Measurements from ENCODE around the gene ASTL. TPM values are rescaled to one million over a fixed set of nuclear protein-coding genes. Genes with fewer than 3 reads are reported as not detected.
"Not testable (repeated sequence)": the region's sequence is repeated elsewhere in the genome, so short reads cannot be mapped to it uniquely, and the experiment has no call there.

The ASTL gene
- total RNA-seq, 4 donors from 2014 or later = not detected

GRCh38 chr2:96163415-96163767, 25.1 kb upstream of the ASTL start:
- H3K27ac ChIP-seq = no peak overlapping the region
- DNase-seq = no peak

GRCh38 chr2:96161898-96162297, 23.6 kb upstream of the ASTL start:
- DNase-seq (no peak), ATAC-seq (no peak)
- TF ChIP-seq CTCF (IDR thresholded peaks at IDR 0.05 in 4 of 5, conservative IDR thresholded peaks at IDR 0.05 in 1 of 5) = no peak
- in situ Hi-C loops (cut with MboI; ENCODE audit: low sequenced_read_pairs in 4 of 4) (no loop called here), intact Hi-C loops (cut with DNase I; ENCODE audit: low total_unique reads) (no loop called here)
- Histone ChIP-seq H3K36me3 (no peaks in the 10 kb centered on the region), H3K9me3 (no peaks in the 10 kb centered on the region), H3K4me3 (no peak overlapping the region), H3K27ac (no peak overlapping the region), H3K27me3 (peaks cover 0 to 2% (median 0%) of the 10 kb centered on the region in 3 donors), H3K4me1 (no peaks in the 10 kb centered on the region)

More at GRCh38 chr2:96163415-96163767, 25.1 kb upstream of the ASTL start:
- no peak for ATAC-seq
- Histone ChIP-seq H3K4me1 (no peaks in the 10 kb centered on the region), H3K27me3 (no peaks in the 10 kb centered on the region), H3K4me3 (no peak overlapping the region), H3K9me3 (no peaks in the 10 kb centered on the region), H3K36me3 (no peaks in the 10 kb centered on the region)
- intact Hi-C loops (cut with DNase I; ENCODE audit: low total_unique reads) (no loop called here), in situ Hi-C loops (cut with MboI; ENCODE audit: low sequenced_read_pairs in 4 of 4) (no loop called here)
- TF ChIP-seq CTCF (IDR thresholded peaks at IDR 0.05 in 4 of 5, conservative IDR thresholded peaks at IDR 0.05 in 1 of 5) (no peak), POLR2A (IDR thresholded peaks at IDR 0.05) (no peak)

GRCh38 chr2:96160366-96160765, 22.1 kb upstream of the ASTL start:
- intact Hi-C loops (cut with DNase I; ENCODE audit: low total_unique reads); H3K27ac ChIP-seq; ATAC-seq; H3K4me3 ChIP-seq; DNase-seq; H3K9me3 ChIP-seq; H3K27me3 ChIP-seq; H3K4me1 ChIP-seq; in situ Hi-C loops (cut with MboI; ENCODE audit: low sequenced_read_pairs in 4 of 4); H3K36me3 ChIP-seq: not testable (repeated sequence)

GRCh38 chr2:96159084-96159830, 21.0 kb upstream of the ASTL start:
- H3K9me3 ChIP-seq = no peaks in the 10 kb centered on the region
- no peak overlapping the region for H3K4me3 ChIP-seq
- intact Hi-C loops (cut with DNase I; ENCODE audit: low total_unique reads) = no loop called here
- peaks cover 0 to 4% (median 0%) of the 10 kb centered on the region in 3 donors for H3K27me3 ChIP-seq
- no peak for ATAC-seq
- no peaks in the 10 kb centered on the region for H3K4me1 ChIP-seq
- TF ChIP-seq CTCF (IDR thresholded peaks at IDR 0.05 in 4 of 5, conservative IDR thresholded peaks at IDR 0.05 in 1 of 5) = no peak
- no peak for TF ChIP-seq POLR2A (IDR thresholded peaks at IDR 0.05)
- H3K36me3 ChIP-seq = no peaks in the 10 kb centered on the region
- no peak for DNase-seq
- H3K27ac ChIP-seq = no peak overlapping the region
- in situ Hi-C loops (cut with MboI; ENCODE audit: low sequenced_read_pairs in 4 of 4) = no loop called here

- Histone ChIP-seq H3K4me3 (no peak overlapping the region), H3K4me1 (no peaks in the 10 kb centered on the region), H3K27ac (no peak overlapping the region), H3K36me3 (no peaks in the 10 kb centered on the region), H3K27me3 (peaks cover 0 to 4% (median 0%) of the 10 kb centered on the region in 3 donors), H3K9me3 (no peaks in the 10 kb centered on the region)
- no peak for ATAC-seq
- in situ Hi-C loops (cut with MboI; ENCODE audit: low sequenced_read_pairs in 4 of 4) (no loop called here), intact Hi-C loops (cut with DNase I; ENCODE audit: low total_unique reads) (no loop called here)
- no peak for DNase-seq
- TF ChIP-seq POLR2A (IDR thresholded peaks at IDR 0.05) = no peak
- TF ChIP-seq CTCF (IDR thresholded peaks at IDR 0.05 in 4 of 5, conservative IDR thresholded peaks at IDR 0.05 in 1 of 5) = no peak
These were observed 20.2 kb upstream of the ASTL start for GRCh38 chr2:96158554-96158940.

All from gastrocnemius medialis (tissue), 4 donors.